Cardiac muscle cell (in vitro differentiated cells and primary cell): ENCODE measurements around the gene KANTR. TPM values are rescaled to one million over a fixed set of nuclear protein-coding genes. Genes with fewer than 3 reads are reported as not detected.

Source experiments
- DNase-seq, 2 donors: peaks; one replicate each; pipeline versions ENCODE4 v3.0.0 to v3.0.0-alpha.2; 2010 to 2017; ENCODE audit warnings: low read depth in 1 of 2, low spot score in 1 of 2
- H3K27ac ChIP-seq: fragments of 200-600 bp; sonication (generic); 2 replicates; pipeline ENCODE4 v1.5.1; 2016
- H3K27me3 ChIP-seq: fragments of 200-600 bp; sonication (generic); 2 replicates; pipeline ENCODE4 v1.6.0; 2016; ENCODE audit warnings: control low read depth
- H3K36me3 ChIP-seq: fragments of 200-600 bp; sonication (generic); 2 replicates; pipeline ENCODE4 v1.5.1; 2016; ENCODE audit warnings: control low read depth
- H3K4me1 ChIP-seq: fragments of 200-600 bp; sonication (generic); 2 replicates; pipeline ENCODE4 v1.8.1; 2017; ENCODE audit warnings: low read depth, mild to moderate bottlenecking, mixed run types
- H3K4me3 ChIP-seq: fragments of 200-600 bp; sonication (generic); 2 replicates; pipeline ENCODE4 v1.5.1; 2016; ENCODE audit warnings: mild to moderate bottlenecking
- H3K9me3 ChIP-seq: fragments of 200-600 bp; sonication (generic); 2 replicates; pipeline ENCODE4 v1.5.1; 2017; ENCODE audit warnings: low read depth, mild to moderate bottlenecking, control low read depth
- CTCF ChIP-seq: IDR thresholded peaks from 2 replicates; pipeline ENCODE4 v1.5.1; 2012; ENCODE audit warnings: low read depth, mild to moderate bottlenecking, low read length
- polyA plus RNA-seq: library from polyadenylated mRNA; unstranded; fragments of >200 nt; fragmentation: Nextera tagmentation; extraction: Ambion mirVana; gene quantifications from 2 replicates; pipeline ENCODE4 v1.2.1, GENCODE V29; 2016
- total RNA-seq: library from RNA; depleted of rRNA; stranded (reverse); fragments of >200 nt; gene quantifications from 2 replicates; pipeline ENCODE4 v1.2.3, GENCODE V29; 2016

The KANTR gene
- total and polyA plus RNA-seq, 2 experiments from 2014 or later: 10.5 to 17.0 TPM

GRCh38 chrX:53093177-53093655 is 726 bp upstream of the KANTR start:
- H3K4me1 ChIP-seq: no peaks in the 10 kb centered on the region
- DNase-seq: peak; percentile 81 to 86
- TF ChIP-seq CTCF: peak; percentile 56
- no peaks in the 10 kb centered on the region for H3K27me3 ChIP-seq
- H3K36me3 ChIP-seq: no peaks in the 10 kb centered on the region
- H3K27ac ChIP-seq: peak overlapping the region; percentile 82
- H3K9me3 ChIP-seq: no peaks in the 10 kb centered on the region
- H3K4me3 ChIP-seq: peak overlapping the region; percentile 48

GRCh38 chrX:53094582-53094905 is 602 bp downstream of the KANTR start:
- no peaks in the 10 kb centered on the region for H3K27me3 ChIP-seq
- DNase-seq: no peak
- no peak for TF ChIP-seq CTCF
- H3K9me3 ChIP-seq: no peaks in the 10 kb centered on the region
- H3K4me3 ChIP-seq: peak overlapping the region; percentile 54
- H3K4me1 ChIP-seq: no peaks in the 10 kb centered on the region
- H3K27ac ChIP-seq: peak overlapping the region; percentile 91
- no peaks in the 10 kb centered on the region for H3K36me3 ChIP-seq

- Histone ChIP-seq H3K27ac (no peak overlapping the region), H3K4me3 (no peak overlapping the region), H3K36me3 (no peaks in the 10 kb centered on the region), H3K27me3 (no peaks in the 10 kb centered on the region), H3K4me1 (no peaks in the 10 kb centered on the region), H3K9me3 (no peaks in the 10 kb centered on the region)
- DNase-seq: no peak
- TF ChIP-seq CTCF: no peak
Measured at GRCh38 chrX:53095796-53096195, 1.9 kb downstream of the KANTR start.

- Histone ChIP-seq H3K4me3 (no peak overlapping the region), H3K9me3 (no peaks in the 10 kb centered on the region), H3K36me3 (no peaks in the 10 kb centered on the region), H3K27me3 (no peaks in the 10 kb centered on the region), H3K4me1 (no peaks in the 10 kb centered on the region), H3K27ac (no peak overlapping the region)
- no peak for DNase-seq
- TF ChIP-seq CTCF: no peak
Measured at GRCh38 chrX:53114864-53115549, 21.1 kb downstream of the KANTR start.

- no peak overlapping the region for H3K4me3 ChIP-seq
- H3K27ac ChIP-seq: no peak overlapping the region
- no peak for TF ChIP-seq CTCF
- H3K36me3 ChIP-seq: no peaks in the 10 kb centered on the region
- no peaks in the 10 kb centered on the region for H3K27me3 ChIP-seq
- no peaks in the 10 kb centered on the region for H3K4me1 ChIP-seq
- no peaks in the 10 kb centered on the region for H3K9me3 ChIP-seq
- DNase-seq: no peak
Measured at GRCh38 chrX:53115550-53115874, 21.6 kb downstream of the KANTR start.
